ENCODE measurements around the gene LENG8. TPM values are rescaled to one million over a fixed set of nuclear protein-coding genes. Genes with fewer than 3 reads are reported as not detected.

LENG8 gene
- total RNA-seq, 1 experiment from 2014 or later, result 148 TPM

- Histone ChIP-seq H3T11ph (ENCODE audit: low read length) (no peak overlapping the region), H3K4ac (ENCODE audit: low read depth, low read length) (no peak overlapping the region), H2AK5ac (ENCODE audit: insufficient read length, low read length) (no peak overlapping the region), H3K79me2 (ENCODE audit: insufficient read depth, low read length) (no peaks in the 10 kb centered on the region), H3K27ac (ENCODE audit: insufficient read length, low read depth, low read length) (no peak overlapping the region), H4K20me1 (ENCODE audit: control insufficient read depth, insufficient read depth, insufficient read length) (no peaks in the 10 kb centered on the region), H3K4me1 (ENCODE audit: insufficient read depth, low read length) (no peaks in the 10 kb centered on the region), H3K9ac (ENCODE audit: extremely low read depth, insufficient read length, low read length) (no peak overlapping the region), H2AFZ (ENCODE audit: low read length) (no peak overlapping the region), H3K27me3 (ENCODE audit: insufficient read depth, low read length) (no peaks in the 10 kb centered on the region), H4K5ac (ENCODE audit: insufficient read length, low read depth, low read length) (no peak overlapping the region), H3K23ac (ENCODE audit: insufficient read length, low read depth, low read length) (no peak overlapping the region), H3K56ac (ENCODE audit: insufficient read length, low read depth, low read length) (no peak overlapping the region), H3K79me1 (ENCODE audit: insufficient read depth, low read depth, low read length, poor library complexity, severe bottlenecking) (no peaks in the 10 kb centered on the region), H2BK120ac (ENCODE audit: low read depth, low read length, poor library complexity, severe bottlenecking) (no peak overlapping the region), H2BK12ac (ENCODE audit: insufficient read length, low read depth, low read length) (no peak overlapping the region), H4K91ac (ENCODE audit: insufficient read length, low read depth, low read length) (no peak overlapping the region), H2BK20ac (ENCODE audit: low read depth, low read length, poor library complexity, severe bottlenecking) (no peak overlapping the region), H3K23me2 (ENCODE audit: insufficient read length, low read depth, low read length, poor library complexity, severe bottlenecking) (no peaks in the 10 kb centered on the region), H3K18ac (ENCODE audit: insufficient read length, low read depth, low read length) (no peak overlapping the region), H3K14ac (ENCODE audit: insufficient read depth, low read length) (no peak overlapping the region), H4K8ac (replicated peaks; ENCODE audit: insufficient read length, low read depth, low read length) (no peak overlapping the region), H3K4me2 (ENCODE audit: insufficient read depth, insufficient read length, low read length) (no peak overlapping the region), H2BK15ac (ENCODE audit: low read depth, low read length) (no peak overlapping the region), H2BK5ac (ENCODE audit: insufficient read length, low read length) (no peak overlapping the region), H3K9me3 (ENCODE audit: control insufficient read depth, low read depth, low read length) (peaks cover 5% of the 10 kb centered on the region)
- Mint-ChIP-seq H3K27me3 (ENCODE audit: low read depth) (peaks cover 7% of the 10 kb centered on the region), H3K4me3 (no peak overlapping the region), H3K27ac (no peak overlapping the region), H3K36me3 (ENCODE audit: insufficient read depth in 1 of 3, low read depth in 3 of 3) (peaks cover 0 to 5% (median 0%) of the 10 kb centered on the region in 3 experiments; a peak in 1 of 7 replicates), H3K4me1 (peaks cover 0 to 5% of the 10 kb centered on the region in 2 experiments; a peak in 2 of 4 replicates), H3K9me3 (peaks cover 17 to 62% of the 10 kb centered on the region in 2 experiments)
- DNase-seq, result no peak
- WGBS (ENCODE audit: extremely low coverage, insufficient read length, low lambda C conversion rate), result no CpG with 5 or more reads among the region's 10 CpGs
- no peak for TF ChIP-seq CTCF (conservative IDR thresholded peaks at IDR 0.05)
These were observed 35.5 kb downstream of the LENG8 start for GRCh38 chr19:54484451-54484850.

Data from H9 (cell line).